Subcutaneous adipose tissue (tissue), 4 donors: ENCODE data around the gene NUMB. TPM values are rescaled to one million over a fixed set of nuclear protein-coding genes. Genes with fewer than 3 reads are reported as not detected.

ENCODE experiments used
- total RNA-seq, 4 donors: library from RNA; depleted of rRNA; stranded (reverse); fragments of >200 nt; gene quantifications; one replicate each; pipeline ENCODE4 v1.1.0, GENCODE V29; 2016
- TF ChIP-seq, protein P1 (sequence below): fragments of 450-650 bp; IDR thresholded peaks from one replicate; pipeline ENCODE4 v1.5.1; 2016; ENCODE audit warnings: low read depth, mild to moderate bottlenecking, control low read depth, antibody characterized with exemption, moderate library complexity

NUMB gene
- total RNA-seq, 4 donors from 2014 or later = 45.1 to 85.8 (median 61.2) TPM

- TF ChIP-seq, protein P1, sequence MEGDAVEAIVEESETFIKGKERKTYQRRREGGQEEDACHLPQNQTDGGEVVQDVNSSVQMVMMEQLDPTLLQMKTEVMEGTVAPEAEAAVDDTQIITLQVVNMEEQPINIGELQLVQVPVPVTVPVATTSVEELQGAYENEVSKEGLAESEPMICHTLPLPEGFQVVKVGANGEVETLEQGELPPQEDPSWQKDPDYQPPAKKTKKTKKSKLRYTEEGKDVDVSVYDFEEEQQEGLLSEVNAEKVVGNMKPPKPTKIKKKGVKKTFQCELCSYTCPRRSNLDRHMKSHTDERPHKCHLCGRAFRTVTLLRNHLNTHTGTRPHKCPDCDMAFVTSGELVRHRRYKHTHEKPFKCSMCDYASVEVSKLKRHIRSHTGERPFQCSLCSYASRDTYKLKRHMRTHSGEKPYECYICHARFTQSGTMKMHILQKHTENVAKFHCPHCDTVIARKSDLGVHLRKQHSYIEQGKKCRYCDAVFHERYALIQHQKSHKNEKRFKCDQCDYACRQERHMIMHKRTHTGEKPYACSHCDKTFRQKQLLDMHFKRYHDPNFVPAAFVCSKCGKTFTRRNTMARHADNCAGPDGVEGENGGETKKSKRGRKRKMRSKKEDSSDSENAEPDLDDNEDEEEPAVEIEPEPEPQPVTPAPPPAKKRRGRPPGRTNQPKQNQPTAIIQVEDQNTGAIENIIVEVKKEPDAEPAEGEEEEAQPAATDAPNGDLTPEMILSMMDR = no peak
These were observed 171.7 kb downstream of the NUMB start for GRCh38 chr14:73286598-73286997.

GRCh38 chr14:73285979-73286378, 172.4 kb downstream of the NUMB start:
- TF ChIP-seq, protein P1 = no peak

DNA sequence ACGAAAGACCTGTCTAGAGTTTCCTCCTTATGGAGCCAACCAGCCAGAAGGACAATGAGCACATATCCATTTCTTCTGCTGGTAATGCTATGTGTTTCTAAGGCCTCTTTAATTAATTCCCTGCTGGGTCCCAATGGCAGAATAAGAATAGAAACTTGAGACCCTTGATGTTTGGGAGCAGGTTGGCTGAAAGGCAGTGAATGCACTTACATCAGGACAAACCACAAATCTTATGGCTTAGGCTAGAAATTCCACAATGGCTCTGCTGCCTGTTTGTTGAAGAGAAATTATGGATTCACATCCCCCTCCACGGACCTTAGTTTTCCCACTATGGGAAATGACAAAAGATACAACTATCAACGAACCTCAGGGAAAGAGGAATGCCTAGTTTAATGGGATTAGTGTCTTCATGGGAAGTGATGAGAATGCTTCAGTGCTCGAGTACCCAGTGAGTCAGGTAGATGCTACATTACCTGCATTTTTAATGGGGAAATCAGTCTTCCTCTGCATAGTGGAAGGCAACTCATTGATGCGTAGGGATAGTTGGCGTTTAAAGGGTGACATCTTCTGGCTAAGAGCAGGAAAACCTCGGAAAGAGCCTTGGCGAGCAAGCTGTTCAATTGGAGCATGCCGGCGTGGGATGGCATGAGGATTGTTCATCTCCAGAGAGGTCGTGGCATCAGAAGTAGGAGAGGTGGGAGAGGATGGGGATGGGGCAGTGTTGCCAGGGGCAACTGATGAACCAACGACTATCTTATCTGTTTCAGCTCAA, 174.6 kb downstream of the NUMB start:
- TF ChIP-seq, protein P1 = no peak

DNA sequence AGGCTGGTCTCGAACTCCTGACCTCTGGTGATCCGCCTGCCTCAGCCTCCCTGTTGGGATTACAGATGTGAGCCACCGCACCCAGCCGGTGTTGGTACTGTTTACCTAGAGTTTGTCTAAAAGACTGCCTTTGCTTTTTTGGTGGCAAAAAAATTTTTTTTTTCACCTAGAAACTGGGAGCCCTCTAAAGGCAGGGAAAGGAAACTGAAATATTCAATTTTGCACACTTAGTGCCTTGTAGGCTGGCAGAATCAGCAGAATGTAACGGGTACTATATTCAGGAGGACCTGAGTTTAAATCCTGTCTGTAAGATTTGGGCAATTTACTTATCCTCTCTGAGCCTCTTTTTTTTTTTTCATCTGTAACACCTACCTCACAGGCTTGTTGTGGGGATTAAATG, 177.4 kb downstream of the NUMB start:
- TF ChIP-seq, protein P1 = no peak

- TF ChIP-seq, protein P1 = no peak
These were observed 181.0 kb downstream of the NUMB start for GRCh38 chr14:73277376-73277775.

DNA sequence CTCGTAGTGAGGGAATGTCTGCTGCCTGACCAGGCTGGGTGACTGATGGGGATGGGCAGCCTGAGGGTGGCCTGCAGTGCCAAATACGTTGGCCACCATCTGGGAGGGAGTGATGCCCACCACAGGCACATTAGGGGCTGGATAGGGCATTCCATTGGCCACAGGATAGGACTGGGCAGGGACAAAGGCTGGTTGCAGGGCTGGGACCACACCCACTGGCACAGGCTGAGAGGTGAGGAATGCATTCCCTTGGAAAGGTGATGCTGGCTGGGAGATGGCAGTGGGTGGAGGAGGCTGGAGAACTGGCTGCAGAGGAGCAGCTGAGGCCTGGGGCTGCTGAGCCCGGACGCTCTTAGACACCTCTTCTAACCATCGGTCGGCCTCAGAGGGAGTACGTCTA, 181.5 kb downstream of the NUMB start:
- TF ChIP-seq, protein P1 = no peak

GRCh38 chr14:73273799-73274198, 184.5 kb downstream of the NUMB start:
- TF ChIP-seq, protein P1 = no peak
